Hepatocyte (in vitro differentiated cells): ENCODE data around the gene HLA-DMA. TPM values are rescaled to one million over a fixed set of nuclear protein-coding genes. Genes with fewer than 3 reads are reported as not detected.

Experiments used
- DNase-seq: peaks from one replicate; pipeline ENCODE4 v3.0.0-alpha.2; 2016; ENCODE audit warnings: low spot score
- H2AFZ ChIP-seq: fragments of 200-600 bp; sonication (generic); 2 replicates; pipeline ENCODE4 v1.6.0; 2016; ENCODE audit warnings: antibody characterized with exemption, mild to moderate bottlenecking
- H3K27ac ChIP-seq: fragments of 200-600 bp; sonication (generic); 2 replicates; pipeline ENCODE4 v1.5.1; 2016; ENCODE audit warnings: mild to moderate bottlenecking
- H3K27me3 ChIP-seq: fragments of 200-600 bp; sonication (generic); 2 replicates; pipeline ENCODE4 v1.6.1; 2016
- H3K36me3 ChIP-seq: fragments of 200-600 bp; sonication (generic); replicated peaks from 2 replicates; pipeline ENCODE4 v1.5.1; 2016; ENCODE audit warnings: low read depth; ENCODE audit not compliant: insufficient read depth
- H3K4me1 ChIP-seq: fragments of 200-600 bp; sonication (generic); 2 replicates; pipeline ENCODE4 v1.5.1; 2016; ENCODE audit warnings: mild to moderate bottlenecking, moderate library complexity; ENCODE audit not compliant: insufficient read depth
- H3K4me2 ChIP-seq: fragments of 200-600 bp; sonication (generic); 2 replicates; pipeline ENCODE4 v1.6.0; 2016
- H3K4me3 ChIP-seq: fragments of 200-600 bp; sonication (generic); 2 replicates; pipeline ENCODE4 v1.5.1; 2016; ENCODE audit warnings: mild to moderate bottlenecking
- H3K79me2 ChIP-seq: fragments of 200-600 bp; sonication (generic); 2 replicates; pipeline ENCODE4 v1.6.0; 2017; ENCODE audit warnings: mild to moderate bottlenecking
- H3K9me2 ChIP-seq: fragments of 200-600 bp; sonication (generic); replicated peaks from 2 replicates; pipeline ENCODE4 v1.6.0; 2017; ENCODE audit warnings: mild to moderate bottlenecking; ENCODE audit not compliant: insufficient read depth
- H3K9me3 ChIP-seq: fragments of 200-600 bp; sonication (generic); 2 replicates; pipeline ENCODE4 v1.5.1; 2016; ENCODE audit warnings: low read depth, mild to moderate bottlenecking
- H4K20me1 ChIP-seq: fragments of 200-600 bp; sonication (generic); 2 replicates; pipeline ENCODE4 v1.6.0; 2016; ENCODE audit warnings: mild to moderate bottlenecking; ENCODE audit not compliant: insufficient read depth, poor library complexity, severe bottlenecking
- CTCF ChIP-seq: fragments of 200-600 bp; sonication (generic); IDR thresholded peaks from 2 replicates; pipeline ENCODE4 v1.5.1; 2016; ENCODE audit warnings: antibody characterized with exemption, mild to moderate bottlenecking; ENCODE audit not compliant: poor library complexity
- EZH2 ChIP-seq: fragments of 200-600 bp; sonication (generic); IDR thresholded peaks from 2 replicates; pipeline ENCODE4 v1.6.1; 2016; ENCODE audit warnings: antibody characterized with exemption, mild to moderate bottlenecking, borderline replicate concordance
- EZH2phosphoT487 ChIP-seq: fragments of 200-600 bp; sonication (generic); IDR thresholded peaks from one replicate; pipeline ENCODE4 v1.6.1; 2018; ENCODE audit warnings: antibody characterized with exemption, mild to moderate bottlenecking, low read depth, moderate library complexity; ENCODE audit not compliant: unreplicated experiment, severe bottlenecking
- WGBS: methylation state at CpG from one replicate; pipeline ENCODE4 v1.1.6; 2016; ENCODE audit warnings: low lambda C conversion rate; ENCODE audit errors: missing lambda C conversion rate; 5-methylcytosine and 5-hydroxymethylcytosine counted together
- polyA plus RNA-seq: library from polyadenylated mRNA; unstranded; fragments of >200 nt; fragmentation: Nextera tagmentation; extraction: Ambion mirVana; gene quantifications from 2 replicates; pipeline ENCODE4 v1.2.1, GENCODE V29; 2016
- total RNA-seq: library from RNA; depleted of rRNA; stranded (reverse); fragments of >200 nt; gene quantifications from 2 replicates; pipeline ENCODE4 v1.2.3, GENCODE V29; 2014

The HLA-DMA gene
- total and polyA plus RNA-seq, 2 experiments from 2014 or later, result 4.7 to 9.5 TPM

- Histone ChIP-seq H3K9me2 (no peaks in the 10 kb centered on the region), H3K9me3 (no peaks in the 10 kb centered on the region), H3K4me1 (no peaks in the 10 kb centered on the region), H3K27ac (no peak overlapping the region), H3K4me3 (no peak overlapping the region), H3K4me2 (no peak overlapping the region), H3K79me2 (no peaks in the 10 kb centered on the region), H4K20me1 (no peaks in the 10 kb centered on the region), H3K27me3 (peaks cover 12% of the 10 kb centered on the region), H3K36me3 (no peaks in the 10 kb centered on the region), H2AFZ (no peak overlapping the region)
- no peak for TF ChIP-seq EZH2
- no peak for TF ChIP-seq EZH2phosphoT487
- no peak for TF ChIP-seq CTCF
- DNase-seq, result no peak
- WGBS, result 32% methylated on average over 2 of the region's 2 CpGs
Observed at GRCh38 chr6:32995448-32995847, 42.6 kb upstream of the HLA-DMA start.

GRCh38 chr6:32993363-32993973 is 40.6 kb upstream of the HLA-DMA start:
- 94% methylated on average over 9 of the region's 9 CpGs for WGBS
- no peak overlapping the region for H3K4me3 ChIP-seq

GRCh38 chr6:32991972-32992371 is 39.1 kb upstream of the HLA-DMA start:
- no peak for DNase-seq
- no peaks in the 10 kb centered on the region for H3K9me2 ChIP-seq
- no peak overlapping the region for H3K27ac ChIP-seq
- H3K36me3 ChIP-seq, result no peaks in the 10 kb centered on the region
- TF ChIP-seq EZH2, result no peak
- no peak for TF ChIP-seq CTCF
- no peak for TF ChIP-seq EZH2phosphoT487
- no peaks in the 10 kb centered on the region for H4K20me1 ChIP-seq
- no peaks in the 10 kb centered on the region for H3K4me1 ChIP-seq
- WGBS, result 82% methylated on average over 4 of the region's 4 CpGs
- H3K4me3 ChIP-seq, result no peak overlapping the region
- no peaks in the 10 kb centered on the region for H3K79me2 ChIP-seq
- H3K9me3 ChIP-seq, result no peaks in the 10 kb centered on the region
- H2AFZ ChIP-seq, result no peak overlapping the region
- no peak overlapping the region for H3K4me2 ChIP-seq
- peaks cover 9% of the 10 kb centered on the region for H3K27me3 ChIP-seq

More at GRCh38 chr6:32993363-32993973, 40.6 kb upstream of the HLA-DMA start:
- DNase-seq, result no peak
- H3K4me2 ChIP-seq, result no peak overlapping the region
- no peak overlapping the region for H3K27ac ChIP-seq
- no peaks in the 10 kb centered on the region for H3K36me3 ChIP-seq
- no peak overlapping the region for H2AFZ ChIP-seq
- no peaks in the 10 kb centered on the region for H3K9me2 ChIP-seq
- H3K79me2 ChIP-seq, result no peaks in the 10 kb centered on the region
- no peaks in the 10 kb centered on the region for H3K4me1 ChIP-seq
- no peak for TF ChIP-seq EZH2phosphoT487
- TF ChIP-seq EZH2, result no peak
- TF ChIP-seq CTCF, result no peak
- H3K9me3 ChIP-seq, result no peaks in the 10 kb centered on the region
- H4K20me1 ChIP-seq, result no peaks in the 10 kb centered on the region
- peaks cover 9% of the 10 kb centered on the region for H3K27me3 ChIP-seq

- no peaks in the 10 kb centered on the region for H3K9me2 ChIP-seq
- no peaks in the 10 kb centered on the region for H3K79me2 ChIP-seq
- H3K27me3 ChIP-seq, result no peaks in the 10 kb centered on the region
- DNase-seq, result no peak
- H3K4me2 ChIP-seq, result no peak overlapping the region
- H3K4me3 ChIP-seq, result no peak overlapping the region
- no peaks in the 10 kb centered on the region for H3K36me3 ChIP-seq
- TF ChIP-seq EZH2phosphoT487 (no peak), CTCF (no peak), EZH2 (no peak)
- no peaks in the 10 kb centered on the region for H4K20me1 ChIP-seq
- H3K4me1 ChIP-seq, result peaks cover 2% of the 10 kb centered on the region
- no peak overlapping the region for H3K27ac ChIP-seq
- WGBS, result 88% methylated on average over 1 of the region's 1 CpG
- H2AFZ ChIP-seq, result no peak overlapping the region
- H3K9me3 ChIP-seq, result no peaks in the 10 kb centered on the region
Observed at GRCh38 chr6:32989368-32989767, 36.5 kb upstream of the HLA-DMA start.
